ENCODE measurements around the gene HSDL1. TPM values are rescaled to one million over a fixed set of nuclear protein-coding genes. Genes with fewer than 3 reads are reported as not detected.

HSDL1 gene
- total and polyA plus RNA-seq, 2 of the 4 experiments (the other 2 are of a cell fraction): 11.6 to 18.3 TPM

DNA sequence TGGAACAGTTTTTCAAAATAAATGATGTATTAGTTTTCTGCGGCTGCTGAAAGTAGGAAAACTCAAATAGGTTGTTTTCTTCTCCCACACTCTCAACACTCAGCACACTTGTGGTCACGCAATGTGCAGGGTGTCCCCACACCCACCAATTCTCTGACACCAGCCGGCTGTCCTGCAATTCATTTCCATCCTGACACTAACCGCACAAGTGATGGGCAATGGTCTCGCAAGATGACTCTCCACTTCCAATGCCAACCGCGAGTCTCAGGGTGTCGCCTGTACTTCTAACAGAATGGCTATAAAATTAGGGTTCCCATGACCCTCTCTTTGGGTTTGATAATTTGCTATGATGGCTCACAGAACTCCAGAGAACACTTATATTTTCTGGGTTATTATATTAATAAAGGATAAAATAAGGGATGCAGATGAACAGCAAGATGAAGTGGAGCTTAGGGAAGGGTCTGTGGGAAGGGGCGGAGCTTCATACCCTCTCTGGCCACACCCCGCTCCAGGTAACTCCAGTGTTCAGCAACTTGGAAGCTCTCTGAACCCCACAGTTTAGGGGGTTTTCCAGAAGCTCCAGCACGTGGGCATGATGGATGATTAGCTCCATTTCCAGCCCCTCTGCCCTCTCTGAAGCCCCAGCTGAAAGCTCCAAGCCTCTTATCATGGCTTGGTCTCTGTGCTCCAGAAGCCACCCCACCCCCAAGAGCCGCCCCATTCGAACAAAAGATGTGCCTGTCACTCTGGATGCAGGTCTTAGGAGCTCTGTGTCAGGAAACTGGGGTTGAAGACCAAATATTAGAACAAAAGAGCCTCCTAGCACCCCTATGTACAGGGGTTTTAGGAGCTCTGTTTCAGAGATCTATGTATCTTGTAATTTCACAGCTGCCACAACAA is 22.1 kb upstream of the HSDL1 start:
- in situ Hi-C loops (cut with MboI; ENCODE audit: low sequenced_read_pairs): no loop called here
- no peaks in the 10 kb centered on the region for H4K20me1 ChIP-seq (ENCODE audit: insufficient read depth, low read length)
- H3K27me3 ChIP-seq (ENCODE audit: control insufficient read depth, insufficient read depth, low read length): peaks cover 34% of the 10 kb centered on the region
- H2AK5ac ChIP-seq (ENCODE audit: low read depth, low read length): no peak overlapping the region
- no peak overlapping the region for H2BK5ac ChIP-seq (ENCODE audit: low read depth, low read length, poor library complexity, severe bottlenecking)
- no peak overlapping the region for H3K23ac ChIP-seq (ENCODE audit: low read depth, low read length)
- H2AK9ac ChIP-seq (replicated peaks; ENCODE audit: low read depth, low read length, poor library complexity): no peak overlapping the region
- H3K79me1 ChIP-seq (ENCODE audit: low read depth in 1 of 2, low read length in 2 of 2): no peaks in the 10 kb centered on the region
- ATAC-seq (ENCODE audit: low read depth): no peak
- no peak for DNase-seq
- no peak overlapping the region for H4K91ac ChIP-seq (ENCODE audit: insufficient read depth, low read depth, low read length)
- no peak overlapping the region for H3K9ac ChIP-seq (ENCODE audit: low read depth, low read length)
- TF ChIP-seq BHLHE40 (IDR thresholded peaks at IDR 0.05; ENCODE audit: low read depth, low read length) (no peak), USF2 (IDR thresholded peaks at IDR 0.05; ENCODE audit: low read depth, low read length) (no peak), ELK1 (IDR thresholded peaks at IDR 0.05; ENCODE audit: borderline replicate concordance, low read depth, low read length) (no peak), RAD21 (IDR thresholded peaks at IDR 0.05; ENCODE audit: low read length) (no peak), CHD1 (IDR thresholded peaks at IDR 0.05; ENCODE audit: low read depth, low read length) (no peak), NFE2L2 (IDR thresholded peaks at IDR 0.05; ENCODE audit: low read depth, low read length) (no peak), RFX5 (IDR thresholded peaks at IDR 0.05; ENCODE audit: low read depth, low read length) (no peak), MAFK (IDR thresholded peaks at IDR 0.05; ENCODE audit: low read depth, low read length) (no peak), RCOR1 (IDR thresholded peaks at IDR 0.05; ENCODE audit: insufficient replicate concordance, low read length) (no peak), POLR2A (IDR thresholded peaks at IDR 0.05; ENCODE audit: low read depth, low read length) (no peak), CEBPB (IDR thresholded peaks at IDR 0.05; ENCODE audit: low read depth, low read length) (no peak), MXI1 (IDR thresholded peaks at IDR 0.05; ENCODE audit: borderline replicate concordance, low read depth, low read length) (no peak), FOS (IDR thresholded peaks at IDR 0.05; ENCODE audit: low read depth, low read length) (no peak)
- TF ChIP-seq, protein P1, sequence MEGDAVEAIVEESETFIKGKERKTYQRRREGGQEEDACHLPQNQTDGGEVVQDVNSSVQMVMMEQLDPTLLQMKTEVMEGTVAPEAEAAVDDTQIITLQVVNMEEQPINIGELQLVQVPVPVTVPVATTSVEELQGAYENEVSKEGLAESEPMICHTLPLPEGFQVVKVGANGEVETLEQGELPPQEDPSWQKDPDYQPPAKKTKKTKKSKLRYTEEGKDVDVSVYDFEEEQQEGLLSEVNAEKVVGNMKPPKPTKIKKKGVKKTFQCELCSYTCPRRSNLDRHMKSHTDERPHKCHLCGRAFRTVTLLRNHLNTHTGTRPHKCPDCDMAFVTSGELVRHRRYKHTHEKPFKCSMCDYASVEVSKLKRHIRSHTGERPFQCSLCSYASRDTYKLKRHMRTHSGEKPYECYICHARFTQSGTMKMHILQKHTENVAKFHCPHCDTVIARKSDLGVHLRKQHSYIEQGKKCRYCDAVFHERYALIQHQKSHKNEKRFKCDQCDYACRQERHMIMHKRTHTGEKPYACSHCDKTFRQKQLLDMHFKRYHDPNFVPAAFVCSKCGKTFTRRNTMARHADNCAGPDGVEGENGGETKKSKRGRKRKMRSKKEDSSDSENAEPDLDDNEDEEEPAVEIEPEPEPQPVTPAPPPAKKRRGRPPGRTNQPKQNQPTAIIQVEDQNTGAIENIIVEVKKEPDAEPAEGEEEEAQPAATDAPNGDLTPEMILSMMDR (conservative IDR thresholded peaks at IDR 0.05; ENCODE audit: low read depth, low read length): no peak
- intact Hi-C loops (cut with micrococcal nuclease): no loop called here
- no peaks in the 10 kb centered on the region for H3K4me1 ChIP-seq (ENCODE audit: control insufficient read depth, insufficient read depth, low read length)
- H3K4ac ChIP-seq (ENCODE audit: low read depth, low read length): no peak overlapping the region
- ChIA-PET POLR2A (ENCODE audit: unreplicated experiment) (no interaction called here), CTCF (no interaction called here)
- no peak overlapping the region for H2BK15ac ChIP-seq (ENCODE audit: low read depth, low read length)
- no peak overlapping the region for H3K56ac ChIP-seq (ENCODE audit: extremely low read depth, insufficient read depth, low read length)
- no peak overlapping the region for H3K14ac ChIP-seq (replicated peaks; ENCODE audit: low read depth, low read length)
- H3K36me3 ChIP-seq (ENCODE audit: control insufficient read depth, insufficient read depth, low read length): no peaks in the 10 kb centered on the region
- no peak overlapping the region for H4K8ac ChIP-seq (ENCODE audit: low read depth in 2 of 2, low read length in 2 of 2)
- H3K4me2 ChIP-seq (ENCODE audit: low read depth, low read length): no peak overlapping the region
- no peaks in the 10 kb centered on the region for H3K9me3 ChIP-seq (ENCODE audit: control insufficient read depth, insufficient read depth, low read length)
- H3K4me3 ChIP-seq (ENCODE audit: insufficient read depth, low read depth, low read length): no peak overlapping the region
- WGBS, 2 experiments (ENCODE audit: extremely low coverage in 2 of 2, insufficient read length in 1 of 2): 54% methylated on average over 2 of the region's 13 CpGs; no CpG with 5 or more reads in 1 of the 2 experiments
- no peak overlapping the region for H3K18ac ChIP-seq (ENCODE audit: low read depth, low read length)
- no TSS peak for BruUV-seq (replicated peaks)
- no peak overlapping the region for H2AFZ ChIP-seq (replicated peaks; ENCODE audit: low read length, poor library complexity)
- no peak overlapping the region for H2BK120ac ChIP-seq (ENCODE audit: low read depth, low read length)
- H3K27ac ChIP-seq (ENCODE audit: insufficient read depth, low read length): no peak overlapping the region
- no peak overlapping the region for H4K5ac ChIP-seq (ENCODE audit: low read depth, low read length)
- no peak overlapping the region for H2BK20ac ChIP-seq (ENCODE audit: low read depth, low read length)
- dilution Hi-C loops (cut with HindIII; ENCODE audit: low sequenced_read_pairs, unreplicated experiment): no loop called here
- no peaks in the 10 kb centered on the region for H3K9me1 ChIP-seq (ENCODE audit: insufficient read depth, low read length)
